ENCODE data around the gene ATXN7L2.

The ATXN7L2 gene

GRCh38 chr1:109500941-109501381, 17.3 kb downstream of the ATXN7L2 start:
- no peak for DNase-seq
- H3K4me1 ChIP-seq (ENCODE audit: low read length): no peaks in the 10 kb centered on the region
- no peaks in the 10 kb centered on the region for H3K9me3 ChIP-seq (replicated peaks; ENCODE audit: insufficient read depth, low read length)
- H3K79me2 ChIP-seq (ENCODE audit: low read length): no peaks in the 10 kb centered on the region
- no peak overlapping the region for H3K4me2 ChIP-seq (ENCODE audit: low read depth, low read length)
- no peaks in the 10 kb centered on the region for H3K36me3 ChIP-seq (replicated peaks; ENCODE audit: insufficient read depth, low read length)
- TF ChIP-seq EZH2 (optimal IDR thresholded peaks at IDR 0.05; ENCODE audit: low read depth, low read length) (no peak), CTCF (IDR thresholded peaks at IDR 0.05; ENCODE audit: low read length) (no peak), EZH2phosphoT487 (IDR thresholded peaks at IDR 0.05; ENCODE audit: low read length) (no peak)
- no peaks in the 10 kb centered on the region for H3F3A ChIP-seq (ENCODE audit: insufficient read depth, low read length)
- no peak overlapping the region for H2AFZ ChIP-seq (ENCODE audit: low read length)
- H3K27ac ChIP-seq (ENCODE audit: low read length): no peak overlapping the region
- no peak overlapping the region for H3K4me3 ChIP-seq (ENCODE audit: low read length)
- no peaks in the 10 kb centered on the region for H4K20me1 ChIP-seq (ENCODE audit: insufficient read depth, low read length)
- no peaks in the 10 kb centered on the region for H3K27me3 ChIP-seq (replicated peaks; ENCODE audit: insufficient read depth, low read length)
- no peaks in the 10 kb centered on the region for H3K9me2 ChIP-seq (replicated peaks; ENCODE audit: insufficient read depth, low read length)
- no peak overlapping the region for H3K9ac ChIP-seq (ENCODE audit: low read length)

GRCh38 chr1:109501644-109502363, 18.1 kb downstream of the ATXN7L2 start:
- TF ChIP-seq EZH2 (optimal IDR thresholded peaks at IDR 0.05; ENCODE audit: low read depth, low read length) (no peak), EZH2phosphoT487 (IDR thresholded peaks at IDR 0.05; ENCODE audit: low read length) (no peak), CTCF (IDR thresholded peaks at IDR 0.05; ENCODE audit: low read length) (no peak)
- H3K36me3 ChIP-seq (replicated peaks; ENCODE audit: insufficient read depth, low read length): no peaks in the 10 kb centered on the region
- H3K27ac ChIP-seq (ENCODE audit: low read length): no peak overlapping the region
- H3K9me2 ChIP-seq (replicated peaks; ENCODE audit: insufficient read depth, low read length): no peaks in the 10 kb centered on the region
- no peaks in the 10 kb centered on the region for H4K20me1 ChIP-seq (ENCODE audit: insufficient read depth, low read length)
- no peaks in the 10 kb centered on the region for H3K79me2 ChIP-seq (ENCODE audit: low read length)
- no peaks in the 10 kb centered on the region for H3K9me3 ChIP-seq (replicated peaks; ENCODE audit: insufficient read depth, low read length)
- no peak overlapping the region for H3K4me3 ChIP-seq (ENCODE audit: low read length)
- H3K4me1 ChIP-seq (ENCODE audit: low read length): no peaks in the 10 kb centered on the region
- no peaks in the 10 kb centered on the region for H3K27me3 ChIP-seq (replicated peaks; ENCODE audit: insufficient read depth, low read length)
- DNase-seq: no peak
- H2AFZ ChIP-seq (ENCODE audit: low read length): no peak overlapping the region
- no peak overlapping the region for H3K4me2 ChIP-seq (ENCODE audit: low read depth, low read length)
- H3F3A ChIP-seq (ENCODE audit: insufficient read depth, low read length): no peaks in the 10 kb centered on the region
- no peak overlapping the region for H3K9ac ChIP-seq (ENCODE audit: low read length)

- Histone ChIP-seq H3K9me2 (replicated peaks; ENCODE audit: insufficient read depth, low read length) (no peaks in the 10 kb centered on the region), H3K79me2 (ENCODE audit: low read length) (no peaks in the 10 kb centered on the region), H3K27ac (ENCODE audit: low read length) (no peak overlapping the region), H3K9me3 (replicated peaks; ENCODE audit: insufficient read depth, low read length) (no peaks in the 10 kb centered on the region), H3K27me3 (replicated peaks; ENCODE audit: insufficient read depth, low read length) (no peaks in the 10 kb centered on the region), H3F3A (ENCODE audit: insufficient read depth, low read length) (no peaks in the 10 kb centered on the region), H3K4me2 (ENCODE audit: low read depth, low read length) (no peak overlapping the region), H3K36me3 (replicated peaks; ENCODE audit: insufficient read depth, low read length) (no peaks in the 10 kb centered on the region), H4K20me1 (ENCODE audit: insufficient read depth, low read length) (no peaks in the 10 kb centered on the region), H3K4me1 (ENCODE audit: low read length) (no peaks in the 10 kb centered on the region), H3K4me3 (ENCODE audit: low read length) (no peak overlapping the region), H2AFZ (ENCODE audit: low read length) (no peak overlapping the region), H3K9ac (ENCODE audit: low read length) (no peak overlapping the region)
- TF ChIP-seq CTCF (IDR thresholded peaks at IDR 0.05; ENCODE audit: low read length) (no peak), EZH2phosphoT487 (IDR thresholded peaks at IDR 0.05; ENCODE audit: low read length) (no peak), EZH2 (optimal IDR thresholded peaks at IDR 0.05; ENCODE audit: low read depth, low read length) (no peak)
- no peak for DNase-seq
Measured at GRCh38 chr1:109502364-109502851, 18.7 kb downstream of the ATXN7L2 start.

All from MM.1S (cell line).